ACC112 (cell line): Measurements from ENCODE around the gene GDI1.
"Not testable (repeated sequence)": the region's sequence is repeated elsewhere in the genome, so short reads cannot be mapped to it uniquely, and the experiment has no call there.

Experiments used
- H2AFZ ChIP-seq: fragments of 200-600 bp; sonication (generic); one replicate; pipeline ENCODE4 v1.6.0; 2017; ENCODE audit warnings: antibody characterized with exemption, low read length; ENCODE audit not compliant: unreplicated experiment
- H3K27ac ChIP-seq: fragments of 200-600 bp; sonication (generic); 2 replicates; pipeline ENCODE4 v1.5.1; 2014; ENCODE audit warnings: low read depth, mild to moderate bottlenecking, antibody characterized with exemption, low read length, moderate library complexity
- H3K27me3 ChIP-seq: fragments of 200-600 bp; sonication (generic); 2 replicates; pipeline ENCODE4 v1.6.1; 2014; ENCODE audit warnings: mild to moderate bottlenecking, antibody characterized with exemption, low read length, moderate library complexity, mixed read lengths; ENCODE audit not compliant: insufficient read depth
- H3K36me3 ChIP-seq: fragments of 200-600 bp; sonication (generic); 2 replicates; pipeline ENCODE4 v1.6.1; 2016; ENCODE audit warnings: mild to moderate bottlenecking, antibody characterized with exemption, low read length, moderate library complexity, mixed read lengths; ENCODE audit not compliant: insufficient read depth
- H3K4me1 ChIP-seq: fragments of 200-600 bp; sonication (generic); one replicate; pipeline ENCODE4 v1.6.1; 2016; ENCODE audit warnings: low read length, mixed read lengths; ENCODE audit not compliant: insufficient read depth, unreplicated experiment, control insufficient read depth
- H3K4me3 ChIP-seq: fragments of 200-600 bp; sonication (generic); 2 replicates; pipeline ENCODE4 v1.5.1; 2014; ENCODE audit warnings: mild to moderate bottlenecking, low read depth, low read length
- H3K79me2 ChIP-seq: fragments of 200-600 bp; sonication (generic); one replicate; pipeline ENCODE4 v1.6.0; 2016; ENCODE audit warnings: low read length; ENCODE audit not compliant: control insufficient read depth, unreplicated experiment, insufficient read depth

The GDI1 gene

DNA sequence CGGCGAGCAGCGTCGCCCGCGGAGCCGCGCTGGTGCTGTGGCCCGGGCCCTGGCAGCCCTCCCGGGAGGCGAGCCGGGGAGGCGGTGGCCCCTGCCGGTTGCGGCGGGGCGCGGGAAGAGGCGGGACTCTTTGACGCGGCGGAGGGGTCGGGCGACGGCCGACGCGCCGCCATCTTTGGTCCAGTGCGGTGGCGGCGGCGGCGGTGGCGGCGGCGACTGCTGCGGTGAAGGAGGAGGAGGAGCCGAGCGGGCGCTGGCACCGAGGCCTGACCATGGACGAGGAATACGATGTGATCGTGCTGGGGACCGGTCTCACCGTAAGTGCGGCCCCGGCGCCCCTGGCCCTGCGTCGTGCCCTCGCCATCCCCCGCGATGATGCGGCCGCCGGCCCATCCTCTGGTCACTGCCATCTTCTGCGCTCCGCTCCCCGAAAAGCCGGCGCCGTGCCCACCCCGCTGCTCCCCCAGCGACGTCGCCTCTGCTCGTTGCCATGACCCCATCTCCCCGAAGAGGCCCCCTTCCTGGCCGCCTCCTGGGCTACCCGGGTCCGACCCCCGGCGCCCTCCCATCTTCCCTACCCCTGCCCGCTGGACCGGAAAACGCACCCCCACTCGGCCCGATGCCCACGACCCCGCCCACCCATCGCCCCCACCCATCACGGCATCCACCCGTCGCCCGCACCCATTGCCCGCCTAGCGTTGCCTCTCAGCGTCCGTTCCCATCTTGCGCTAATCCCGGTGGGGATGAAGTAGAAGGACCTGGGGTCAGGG lies at the start of gene GDI1:
Gene GDI1 (plus strand): TSS at position 172 of the 770 bp plus-strand sequence. CDS start 101 bp downstream, at position 273.
- Histone ChIP-seq H3K4me1 (peaks cover 3% of the 10 kb centered on the region), H3K79me2 (peaks cover 33% of the 10 kb centered on the region), H3K4me3 (peak within 1 kb of the TSS; percentile 87), H2AFZ (no peak within 1 kb of the TSS), H3K27me3 (no peaks in the 10 kb centered on the region), H3K36me3 (no peaks in the 10 kb centered on the region), H3K27ac (peak within 1 kb of the TSS; percentile 72)

DNA sequence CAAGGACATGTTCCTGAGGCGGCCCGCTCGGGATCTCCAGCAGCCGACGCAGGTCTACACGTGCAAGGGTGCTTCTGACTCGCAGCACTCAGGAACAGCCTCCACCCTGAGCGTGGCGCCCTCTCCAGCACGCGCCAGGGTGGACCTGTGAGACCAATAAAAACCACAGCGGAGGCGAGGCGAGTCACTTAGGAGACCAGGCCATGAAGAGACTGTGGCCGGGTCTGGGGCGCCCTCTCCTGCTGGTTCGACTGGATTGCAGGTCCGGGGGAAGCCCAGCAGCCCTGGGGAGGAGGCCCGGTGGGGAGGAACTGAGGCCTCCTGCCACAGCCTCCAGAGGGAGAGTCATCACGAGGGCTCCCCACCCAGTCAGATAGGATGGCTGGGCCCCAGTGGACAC lies 48.9 kb upstream of the GDI1 start:
- H3K27ac ChIP-seq: not testable (repeated sequence)

DNA sequence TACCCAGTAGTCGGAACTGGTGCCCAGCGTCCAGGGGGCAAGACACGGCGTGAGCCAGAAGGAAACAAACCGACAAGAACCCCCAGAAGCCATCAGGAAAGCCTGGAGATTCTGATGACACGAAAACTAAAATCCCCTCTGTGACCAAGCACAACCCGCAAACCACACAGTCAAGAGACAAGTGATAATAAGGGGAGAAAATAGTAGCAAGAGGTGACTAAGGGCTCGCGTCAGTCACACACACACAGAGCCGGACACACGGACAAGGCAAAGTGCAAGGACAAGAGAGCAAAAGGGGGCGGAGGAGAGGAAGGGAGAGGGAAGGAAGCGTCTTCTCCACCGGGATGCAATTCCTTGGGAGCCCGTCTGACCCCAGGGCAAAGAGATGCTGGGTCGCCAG lies 48.3 kb upstream of the GDI1 start:
- not testable (repeated sequence) for H3K4me3 ChIP-seq, H3K36me3 ChIP-seq, H3K79me2 ChIP-seq, H2AFZ ChIP-seq, H3K4me1 ChIP-seq, H3K27me3 ChIP-seq, H3K27ac ChIP-seq

More for the DNA sequence above, 48.9 kb upstream of the GDI1 start:
- H3K4me3 ChIP-seq, H3K79me2 ChIP-seq, H3K4me1 ChIP-seq, H3K27me3 ChIP-seq, H2AFZ ChIP-seq, H3K36me3 ChIP-seq: not testable (repeated sequence)

DNA sequence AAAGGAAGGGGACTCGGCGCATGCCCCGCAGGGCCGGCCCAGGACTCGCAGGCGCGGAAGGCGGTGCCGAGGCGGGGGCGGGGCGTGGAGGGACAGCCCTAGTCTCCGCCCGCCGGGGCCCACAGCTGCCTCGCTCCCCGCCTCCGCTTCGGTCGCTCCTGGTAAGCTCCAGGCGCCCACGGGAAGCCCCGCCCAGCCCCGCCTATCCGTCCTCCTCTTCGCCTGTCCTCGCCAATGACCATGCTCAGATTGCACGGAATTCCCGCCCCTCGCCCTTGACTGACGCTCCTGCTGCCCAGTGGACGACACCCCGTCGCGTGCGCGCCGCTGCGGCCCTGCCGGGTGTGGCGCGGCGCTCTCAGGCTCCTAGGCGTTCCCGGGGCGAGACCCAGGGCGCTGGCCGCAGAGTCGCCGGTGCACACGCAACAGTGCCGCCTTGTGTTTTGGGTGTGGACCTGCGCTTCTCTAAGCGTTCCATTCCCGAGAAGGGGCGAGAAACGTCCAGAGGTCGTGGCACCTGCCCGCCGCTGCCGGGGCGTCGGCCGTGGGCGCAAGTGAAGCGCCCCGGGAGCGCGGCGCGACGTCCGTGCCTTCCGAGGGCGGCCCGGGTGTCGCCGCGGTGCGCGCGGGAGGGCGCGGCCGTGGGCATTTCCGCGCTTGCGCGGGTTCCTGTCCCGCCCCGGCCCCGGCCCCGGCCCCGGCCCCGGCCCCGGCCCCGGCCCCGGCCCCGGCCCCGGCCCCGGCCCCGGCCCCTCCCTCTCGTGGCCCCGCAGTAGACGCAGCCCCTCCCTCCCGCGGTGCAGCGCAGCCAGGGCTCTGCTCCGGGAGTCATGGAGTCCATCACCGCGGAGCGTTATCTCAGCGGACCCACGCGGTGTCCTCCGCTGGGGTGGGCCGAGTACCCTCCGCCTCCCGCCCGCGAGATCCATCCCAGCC lies 46.9 kb upstream of the GDI1 start:
- H3K79me2 ChIP-seq, H3K4me3 ChIP-seq, H3K27me3 ChIP-seq, H2AFZ ChIP-seq, H3K4me1 ChIP-seq, H3K36me3 ChIP-seq, H3K27ac ChIP-seq: not testable (repeated sequence)

DNA sequence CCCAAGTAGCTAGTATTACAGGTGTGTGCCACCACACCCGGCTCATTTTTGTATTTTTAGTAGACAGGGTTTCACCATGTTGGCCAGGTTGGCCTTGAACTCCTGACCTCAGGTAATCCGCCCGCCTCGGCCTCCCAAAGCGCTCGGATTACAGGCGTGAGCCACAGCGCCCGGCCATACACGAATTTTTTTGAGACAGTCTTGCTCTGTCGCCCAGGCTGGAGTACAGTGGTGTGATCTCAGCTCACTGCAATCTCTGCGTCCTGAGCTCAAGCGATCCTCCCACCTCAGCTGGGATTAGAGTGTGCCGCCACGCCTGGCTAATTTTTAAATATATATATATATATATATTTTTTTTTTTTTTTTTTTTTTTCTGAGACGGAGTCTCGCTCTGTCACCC lies 40.6 kb upstream of the GDI1 start:
- H2AFZ ChIP-seq, H3K27me3 ChIP-seq, H3K27ac ChIP-seq, H3K4me3 ChIP-seq, H3K4me1 ChIP-seq: not testable (repeated sequence)
- H3K79me2 ChIP-seq: peaks cover 22% of the 10 kb centered on the region
- peaks cover 14% of the 10 kb centered on the region; the same call in 1 of the 2 replicates for H3K36me3 ChIP-seq

DNA sequence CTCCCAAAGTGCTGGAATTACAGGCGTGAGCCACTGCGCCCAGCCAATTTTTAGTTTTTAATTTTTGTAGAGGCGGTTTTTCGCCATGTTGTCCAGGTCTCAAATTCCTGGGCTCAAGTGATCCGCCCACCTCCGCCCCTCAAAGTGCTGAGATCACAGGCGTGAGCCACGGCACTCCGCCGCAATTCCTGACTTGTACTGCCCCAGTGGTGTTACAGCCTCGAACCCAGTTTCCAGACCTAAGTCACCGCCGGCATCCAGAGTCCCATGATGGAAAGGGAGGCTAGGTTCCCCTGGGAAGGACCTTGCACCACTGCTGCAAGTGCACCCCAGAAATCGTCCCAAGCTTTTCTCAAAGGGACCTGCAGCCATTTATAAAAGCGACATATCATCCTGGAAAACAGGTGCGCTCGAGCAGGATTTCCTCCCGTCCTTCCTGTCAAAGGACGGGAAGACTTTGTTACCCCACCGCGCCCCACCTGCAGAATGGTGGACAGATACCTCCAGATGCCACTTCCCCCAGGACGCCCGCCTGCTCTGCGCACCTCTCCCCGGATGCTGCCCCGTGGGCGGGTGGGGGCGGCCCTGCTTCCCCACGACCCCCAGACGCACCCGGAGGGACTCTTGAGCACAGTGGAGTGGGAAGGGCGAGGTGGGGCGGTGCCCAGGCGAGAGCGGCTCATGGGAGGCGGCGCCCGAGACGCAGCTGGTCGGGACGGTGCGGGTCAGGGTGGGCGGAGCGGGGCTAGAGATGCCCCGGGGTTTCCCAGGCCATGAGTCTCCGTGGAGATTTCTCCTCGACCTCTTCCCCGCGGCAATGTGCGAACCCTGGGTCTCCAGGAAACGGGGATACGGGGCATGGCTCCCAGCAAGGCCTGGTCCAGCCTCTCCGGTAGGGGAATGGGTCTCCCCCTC lies 39.7 kb upstream of the GDI1 start:
- Histone ChIP-seq H2AFZ (peak overlapping the region; percentile 50), H3K27me3 (no peaks in the 10 kb centered on the region), H3K4me1 (peaks cover 3% of the 10 kb centered on the region), H3K27ac (peak overlapping the region; percentile 99), H3K4me3 (peak overlapping the region; percentile 98), H3K79me2 (peaks cover 22% of the 10 kb centered on the region), H3K36me3 (peaks cover 14% of the 10 kb centered on the region; the same call in 1 of the 2 replicates)

DNA sequence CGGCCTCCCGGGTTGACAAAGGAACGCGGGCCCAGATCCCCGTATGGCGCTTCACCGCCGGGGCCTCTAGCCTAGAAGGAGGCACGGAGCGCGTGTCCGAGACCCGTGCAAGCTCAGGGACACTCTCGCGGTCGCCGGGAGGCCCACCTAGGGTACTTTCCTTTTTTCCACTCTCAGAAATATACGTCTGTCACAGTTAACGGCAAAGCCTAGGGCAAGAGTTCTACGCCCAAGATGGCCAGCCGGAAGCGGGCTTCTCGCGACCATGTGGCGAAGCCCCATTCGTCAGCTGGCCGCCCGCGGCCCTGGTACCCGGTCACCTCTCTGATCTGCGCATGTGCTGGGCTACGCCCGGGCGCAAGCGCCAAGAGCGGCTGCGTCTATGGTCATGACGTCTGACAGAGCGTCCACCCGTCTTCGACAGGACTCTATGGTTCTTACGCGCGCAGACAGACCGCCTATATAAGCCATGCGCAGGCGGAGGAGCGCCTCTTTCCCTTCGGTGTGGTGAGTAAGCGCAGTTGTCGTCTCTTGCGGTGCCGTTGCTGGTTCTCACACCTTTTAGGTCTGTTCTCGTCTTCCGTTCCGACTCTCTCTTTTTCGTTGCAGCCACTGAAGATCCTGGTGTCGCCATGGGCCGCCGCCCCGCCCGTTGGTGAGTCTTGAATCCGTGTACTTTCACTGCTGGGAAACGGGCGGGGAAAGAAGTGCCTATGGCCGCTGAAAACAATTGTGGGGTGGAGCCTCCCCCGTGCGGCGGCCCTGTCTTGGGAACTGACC lies 38.9 kb upstream of the GDI1 start, which contains the start of gene RPL10:
Gene RPL10 (plus strand): TSS at position 490 of the 780 bp plus-strand sequence. CDS start 143 bp downstream, at position 633.
- Histone ChIP-seq H3K79me2 (peaks cover 22% of the 10 kb centered on the region), H3K27me3 (no peaks in the 10 kb centered on the region), H3K4me1 (peaks cover 3% of the 10 kb centered on the region), H3K36me3 (peaks cover 14% of the 10 kb centered on the region; the same call in 1 of the 2 replicates), H3K4me3 (peak within 1 kb of the TSS; percentile 98), H2AFZ (peak within 1 kb of the TSS; percentile 50), H3K27ac (peak within 1 kb of the TSS; percentile 99)

DNA sequence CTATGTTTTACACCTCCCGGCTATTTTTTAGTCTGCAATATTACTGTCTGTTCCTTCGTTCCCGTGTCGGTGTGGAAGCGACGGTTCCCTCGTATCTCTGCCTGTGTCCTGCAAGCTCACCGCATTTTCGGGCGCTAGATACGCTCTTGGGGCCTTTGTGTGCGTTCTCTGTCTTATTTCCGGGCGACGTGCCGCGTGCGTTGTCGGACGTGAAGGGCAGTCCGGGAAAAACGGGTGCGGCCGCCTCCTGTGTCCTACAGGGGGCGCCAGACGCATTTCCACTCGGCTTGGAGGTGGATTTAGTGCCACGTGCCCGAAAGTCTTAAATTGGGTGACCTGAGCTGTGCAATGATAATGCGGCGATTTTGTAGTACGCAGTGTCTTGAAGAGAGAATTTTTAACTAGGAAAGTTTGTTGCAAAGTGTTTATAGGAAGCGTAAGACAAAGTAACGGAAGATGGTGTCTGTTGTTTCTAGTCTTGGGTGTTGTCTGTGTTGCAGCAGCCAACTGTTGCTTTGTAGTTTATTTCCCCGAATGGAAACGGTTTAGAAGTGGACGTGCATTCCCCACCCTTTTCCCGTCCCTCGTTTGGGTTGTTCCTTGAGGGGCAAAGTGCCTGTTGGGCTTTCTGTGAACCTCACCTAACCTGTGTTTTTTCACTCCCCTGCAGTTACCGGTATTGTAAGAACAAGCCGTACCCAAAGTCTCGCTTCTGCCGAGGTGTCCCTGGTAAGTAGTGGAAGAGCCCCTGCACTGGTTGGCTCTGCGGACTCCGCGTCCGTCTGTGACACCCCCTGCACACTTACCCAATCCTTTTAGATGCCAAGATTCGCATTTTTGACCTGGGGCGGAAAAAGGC lies 38.1 kb upstream of the GDI1 start:
- H3K4me1 ChIP-seq: peaks cover 3% of the 10 kb centered on the region
- no peak overlapping the region for H2AFZ ChIP-seq
- peaks cover 22% of the 10 kb centered on the region for H3K79me2 ChIP-seq
- H3K27me3 ChIP-seq: no peaks in the 10 kb centered on the region
- peak overlapping the region; percentile 99 for H3K27ac ChIP-seq
- H3K36me3 ChIP-seq: peaks cover 14% of the 10 kb centered on the region; the same call in 1 of the 2 replicates
- peak overlapping the region; percentile 98 for H3K4me3 ChIP-seq
